RWPE2 (cell line): ENCODE measurements around the gene ISG20.

Experiments used
- ATAC-seq: fragments of 200-7000 bp; cut with Tn5 transposase; 3 replicates; pipeline ENCODE4 v1.9.1; 2021; ENCODE audit warnings: low read depth
- DNase-seq: peaks from one replicate; pipeline ENCODE4 v3.0.0-alpha.2; 2020; ENCODE audit warnings: low spot score
- H3K27ac ChIP-seq: fragments of 450-650 bp; 2 replicates; pipeline ENCODE4 v1.5.1; 2017; ENCODE audit warnings: mild to moderate bottlenecking; ENCODE audit not compliant: poor library complexity, severe bottlenecking
- H3K27me3 ChIP-seq: fragments of 250-450 bp; sonication (Bioruptor Pico); 2 replicates; pipeline ENCODE4 v1.5.1; 2021; ENCODE audit warnings: mild to moderate bottlenecking, moderate library complexity; ENCODE audit not compliant: insufficient read depth, poor library complexity, severe bottlenecking
- H3K36me3 ChIP-seq: fragments of 250-450 bp; sonication (Bioruptor Pico); 2 replicates; pipeline ENCODE4 v1.5.1; 2020; ENCODE audit warnings: low read depth, mild to moderate bottlenecking, moderate library complexity
- H3K4me1 ChIP-seq: fragments of 250-450 bp; sonication (Bioruptor Pico); 2 replicates; pipeline ENCODE4 v1.5.1; 2021; ENCODE audit warnings: mild to moderate bottlenecking, moderate library complexity; ENCODE audit not compliant: insufficient read depth, poor library complexity, severe bottlenecking
- H3K4me3 ChIP-seq: fragments of 250-450 bp; sonication (Bioruptor Pico); 2 replicates; pipeline ENCODE4 v1.5.1; 2021; ENCODE audit warnings: mild to moderate bottlenecking, moderate library complexity; ENCODE audit not compliant: severe bottlenecking
- H3K9me3 ChIP-seq: fragments of 250-450 bp; sonication (Bioruptor Pico); 2 replicates; pipeline ENCODE4 v1.5.1; 2021; ENCODE audit warnings: mild to moderate bottlenecking, moderate library complexity; ENCODE audit not compliant: severe bottlenecking
- CTCF ChIP-seq: fragments of 450-650 bp; IDR thresholded peaks from one replicate; pipeline ENCODE4 v1.5.1; 2017; ENCODE audit warnings: mild to moderate bottlenecking, moderate library complexity; ENCODE audit not compliant: poor library complexity, severe bottlenecking

Gene ISG20

GRCh38 chr15:88624156-88624970 is 14.5 kb upstream of the ISG20 start:
- DNase-seq (no peak), ATAC-seq (no peak)
- Histone ChIP-seq H3K36me3 (peaks cover 59% of the 10 kb centered on the region), H3K27me3 (no peaks in the 10 kb centered on the region), H3K4me3 (no peak overlapping the region), H3K4me1 (peaks cover 35% of the 10 kb centered on the region), H3K27ac (peak overlapping the region; percentile 90), H3K9me3 (no peaks in the 10 kb centered on the region)
- TF ChIP-seq CTCF, result peak; percentile 70

- H3K4me1 ChIP-seq, result peaks cover 42% of the 10 kb centered on the region
These were observed 13.8 kb upstream of the ISG20 start for GRCh38 chr15:88624971-88625490.

GRCh38 chr15:88625943-88626741 is 12.7 kb upstream of the ISG20 start:
- Histone ChIP-seq H3K27me3 (no peaks in the 10 kb centered on the region), H3K4me1 (peaks cover 49% of the 10 kb centered on the region), H3K9me3 (no peaks in the 10 kb centered on the region), H3K4me3 (no peak overlapping the region), H3K36me3 (peaks cover 77% of the 10 kb centered on the region), H3K27ac (no peak overlapping the region)
- TF ChIP-seq CTCF, result no peak
- no peak for DNase-seq
- ATAC-seq, result no peak

More at GRCh38 chr15:88624971-88625490, 13.8 kb upstream of the ISG20 start:
- DNase-seq (no peak), ATAC-seq (no peak)
- Histone ChIP-seq H3K27ac (peak overlapping the region; percentile 90), H3K36me3 (peaks cover 66% of the 10 kb centered on the region), H3K4me3 (no peak overlapping the region), H3K27me3 (no peaks in the 10 kb centered on the region), H3K9me3 (no peaks in the 10 kb centered on the region)
- no peak for TF ChIP-seq CTCF

GRCh38 chr15:88627463-88627862 is 11.4 kb upstream of the ISG20 start:
- DNase-seq (no peak), ATAC-seq (no peak)
- H3K27ac ChIP-seq, result no peak overlapping the region
- no peaks in the 10 kb centered on the region for H3K9me3 ChIP-seq
- H3K36me3 ChIP-seq, result peaks cover 88% of the 10 kb centered on the region
- TF ChIP-seq CTCF, result no peak
- H3K27me3 ChIP-seq, result no peaks in the 10 kb centered on the region
- H3K4me1 ChIP-seq, result peaks cover 49% of the 10 kb centered on the region
- H3K4me3 ChIP-seq, result no peak overlapping the region
